Cardiac fibroblast (primary cell): Measurements from ENCODE around the gene ERC2.

Source experiments
- DNase-seq, 2 donors: peaks; one replicate each; pipeline versions ENCODE4 v3.0.0 to v3.0.0-alpha.2; 2010; ENCODE audit warnings: low read depth in 2 of 2
- H3K4me3 ChIP-seq, 2 donors: replicated peaks in 1 of 2; 1 replicate in 1 of 2; 2 replicates in 1 of 2; pipeline ENCODE4 v1.5.1; 2011; ENCODE audit warnings: low read depth in 2 of 2, low read length in 2 of 2, mild to moderate bottlenecking in 2 of 2, moderate library complexity in 1 of 2
- TF ChIP-seq, protein P1 (sequence below): IDR thresholded peaks from one replicate; pipeline ENCODE4 v1.5.1; 2011; ENCODE audit warnings: low read depth, mild to moderate bottlenecking, low read length, inconsistent platforms

ERC2 gene

DNA sequence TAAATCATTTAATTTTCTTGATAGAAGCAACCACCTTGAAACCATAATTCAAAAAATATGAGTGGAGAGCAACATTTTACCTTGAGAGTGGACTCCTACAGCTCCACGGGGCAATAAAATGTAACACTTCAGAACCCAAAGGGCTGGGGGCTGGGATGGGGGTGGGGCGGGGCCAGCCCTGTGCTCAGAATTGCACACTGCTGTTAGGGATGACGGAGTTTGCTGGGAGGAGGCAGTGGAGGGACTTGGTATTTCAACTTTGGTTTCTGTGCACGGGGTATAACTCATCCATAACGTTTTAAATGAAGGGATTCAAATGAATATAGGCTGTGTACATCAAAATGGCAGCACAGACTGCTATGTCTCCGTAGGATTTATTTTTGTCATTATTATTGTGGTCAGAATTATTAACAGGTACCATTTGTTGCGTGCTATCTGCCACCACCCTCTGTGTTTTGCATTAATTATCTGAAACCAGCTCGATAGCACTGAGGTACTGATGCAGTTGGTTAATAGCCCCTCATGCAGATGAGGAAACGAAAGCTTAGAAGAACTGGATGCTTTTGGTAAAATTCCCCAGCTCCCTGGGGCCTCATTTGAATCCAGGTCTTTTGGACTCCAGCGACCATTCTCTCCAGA, 951.8 kb downstream of the ERC2 start:
- no peak overlapping the region for H3K4me3 ChIP-seq
- DNase-seq = no peak
- TF ChIP-seq, protein P1, sequence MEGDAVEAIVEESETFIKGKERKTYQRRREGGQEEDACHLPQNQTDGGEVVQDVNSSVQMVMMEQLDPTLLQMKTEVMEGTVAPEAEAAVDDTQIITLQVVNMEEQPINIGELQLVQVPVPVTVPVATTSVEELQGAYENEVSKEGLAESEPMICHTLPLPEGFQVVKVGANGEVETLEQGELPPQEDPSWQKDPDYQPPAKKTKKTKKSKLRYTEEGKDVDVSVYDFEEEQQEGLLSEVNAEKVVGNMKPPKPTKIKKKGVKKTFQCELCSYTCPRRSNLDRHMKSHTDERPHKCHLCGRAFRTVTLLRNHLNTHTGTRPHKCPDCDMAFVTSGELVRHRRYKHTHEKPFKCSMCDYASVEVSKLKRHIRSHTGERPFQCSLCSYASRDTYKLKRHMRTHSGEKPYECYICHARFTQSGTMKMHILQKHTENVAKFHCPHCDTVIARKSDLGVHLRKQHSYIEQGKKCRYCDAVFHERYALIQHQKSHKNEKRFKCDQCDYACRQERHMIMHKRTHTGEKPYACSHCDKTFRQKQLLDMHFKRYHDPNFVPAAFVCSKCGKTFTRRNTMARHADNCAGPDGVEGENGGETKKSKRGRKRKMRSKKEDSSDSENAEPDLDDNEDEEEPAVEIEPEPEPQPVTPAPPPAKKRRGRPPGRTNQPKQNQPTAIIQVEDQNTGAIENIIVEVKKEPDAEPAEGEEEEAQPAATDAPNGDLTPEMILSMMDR = no peak

DNA sequence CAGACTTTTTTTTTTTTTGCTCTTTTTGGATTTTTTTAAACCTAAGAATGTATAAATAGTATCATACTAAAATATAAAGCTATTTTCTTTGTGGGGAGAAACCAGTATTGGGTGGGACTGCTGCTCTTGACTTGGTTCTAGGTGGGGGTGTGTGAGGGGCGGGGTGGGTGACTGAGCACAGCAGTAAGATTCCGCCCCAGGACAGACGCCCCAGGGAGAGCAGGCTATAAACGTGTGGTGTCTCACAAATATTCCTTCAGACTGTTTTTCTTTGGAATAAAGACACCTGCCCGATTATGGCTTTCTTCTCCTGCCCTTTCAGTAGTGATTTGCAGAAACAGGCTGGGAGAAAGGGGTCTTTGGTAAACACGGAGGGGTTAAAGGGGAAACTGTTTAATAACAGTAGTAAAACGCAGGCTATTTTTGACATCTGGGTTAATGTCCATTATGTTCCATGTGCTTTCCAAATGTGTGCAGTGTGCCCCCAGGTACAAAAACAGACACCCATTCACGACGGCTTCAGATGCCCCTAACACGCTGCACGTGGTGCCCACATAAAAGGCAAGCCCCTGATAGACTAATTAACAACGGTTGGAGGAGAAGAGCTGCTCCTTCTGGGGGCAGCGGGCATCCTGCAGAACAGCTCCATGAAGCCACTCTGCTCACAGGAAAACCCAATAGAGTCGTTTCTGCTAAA, 952.6 kb downstream of the ERC2 start:
- no peak overlapping the region for H3K4me3 ChIP-seq
- no peak for DNase-seq
- TF ChIP-seq, protein P1 = no peak

DNA sequence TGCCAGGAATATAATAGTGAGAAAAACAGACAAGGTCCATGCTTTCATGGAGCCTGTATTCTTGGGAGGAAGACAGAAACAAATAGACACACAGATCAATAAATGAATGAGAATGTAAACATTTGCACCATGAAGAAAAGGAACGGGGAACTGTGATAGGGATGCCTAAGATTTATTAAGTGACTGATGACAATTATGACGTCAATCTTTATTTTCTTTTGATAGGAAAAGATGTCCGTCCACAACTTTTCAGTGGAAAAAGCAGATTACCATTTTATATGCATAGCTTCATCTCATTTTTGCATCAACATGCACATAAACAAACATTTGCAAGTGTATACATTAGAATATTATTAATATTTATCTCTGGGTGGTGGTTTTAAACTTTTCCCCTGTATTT, 953.3 kb downstream of the ERC2 start:
- no peak for DNase-seq
- TF ChIP-seq, protein P1 = no peak
- H3K4me3 ChIP-seq = no peak overlapping the region

DNA sequence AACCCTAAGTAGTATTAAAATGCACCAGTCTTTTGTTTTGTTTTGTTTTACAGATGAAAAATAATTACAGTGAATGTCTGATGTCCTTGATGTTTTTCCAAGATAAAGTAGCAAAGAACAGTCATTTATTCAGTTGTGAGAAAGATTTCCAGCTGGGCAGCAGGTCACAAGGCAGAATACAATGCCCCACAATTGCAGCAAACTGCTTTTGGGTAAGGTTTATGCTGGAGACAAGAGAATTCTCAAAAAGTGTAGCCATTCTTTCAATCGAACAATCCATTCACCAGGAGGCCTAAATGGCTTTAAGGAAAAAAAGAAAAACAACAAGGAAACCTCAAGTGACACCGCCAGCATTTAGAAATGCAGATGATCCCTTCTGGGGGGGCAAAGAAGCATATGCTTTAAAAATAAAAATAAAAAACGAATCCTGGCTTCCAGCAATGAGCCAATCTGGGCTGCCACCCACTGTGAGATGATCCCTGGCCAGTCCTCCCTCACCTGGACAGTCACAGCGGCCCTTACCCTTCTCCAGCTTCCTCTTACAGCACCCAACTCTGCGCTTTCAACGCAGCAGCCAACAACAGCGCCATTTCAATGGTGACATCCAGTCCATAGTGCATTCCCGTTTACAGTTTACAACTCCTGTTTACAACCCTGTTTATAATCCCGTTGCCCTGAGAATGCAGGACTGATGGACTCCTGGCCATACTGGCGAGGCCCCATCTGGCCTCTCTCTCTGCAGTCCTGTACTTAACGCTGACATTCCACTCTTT, 955.5 kb downstream of the ERC2 start:
- DNase-seq = no peak

DNA sequence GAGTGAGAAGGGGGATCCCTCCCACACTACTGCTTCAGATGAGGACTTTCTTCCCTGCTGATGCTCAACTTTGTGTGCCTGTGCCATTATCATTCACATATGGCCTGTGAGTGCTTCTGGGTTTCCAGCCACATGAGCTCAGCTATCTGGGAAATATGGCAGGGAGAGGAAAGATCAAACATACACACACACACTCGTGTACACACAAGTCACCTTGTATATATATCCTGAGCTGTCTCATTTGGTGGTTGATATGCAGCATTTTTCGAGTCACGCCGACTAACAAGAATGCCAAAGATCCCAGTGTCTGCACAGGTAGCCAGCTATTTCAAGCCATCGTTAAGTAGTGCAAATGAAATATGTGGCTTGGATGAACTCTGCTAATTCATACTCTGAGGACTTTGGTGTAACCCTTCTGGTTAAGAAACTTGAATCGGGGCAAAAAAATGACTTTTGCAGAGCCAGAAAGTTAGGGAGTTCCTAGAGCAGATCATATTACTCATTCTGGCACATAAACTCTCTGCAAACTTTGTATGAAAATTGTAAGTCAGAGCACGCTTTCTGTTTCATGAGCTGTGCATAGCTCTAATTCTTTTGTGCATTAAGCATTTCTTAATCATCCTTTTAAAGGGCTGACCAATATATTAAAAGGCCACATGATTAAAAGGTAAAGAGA, 956.2 kb downstream of the ERC2 start:
- H3K4me3 ChIP-seq = no peak overlapping the region

More for the DNA sequence above, 955.5 kb downstream of the ERC2 start:
- TF ChIP-seq, protein P1 = no peak
- H3K4me3 ChIP-seq = no peak overlapping the region

DNA sequence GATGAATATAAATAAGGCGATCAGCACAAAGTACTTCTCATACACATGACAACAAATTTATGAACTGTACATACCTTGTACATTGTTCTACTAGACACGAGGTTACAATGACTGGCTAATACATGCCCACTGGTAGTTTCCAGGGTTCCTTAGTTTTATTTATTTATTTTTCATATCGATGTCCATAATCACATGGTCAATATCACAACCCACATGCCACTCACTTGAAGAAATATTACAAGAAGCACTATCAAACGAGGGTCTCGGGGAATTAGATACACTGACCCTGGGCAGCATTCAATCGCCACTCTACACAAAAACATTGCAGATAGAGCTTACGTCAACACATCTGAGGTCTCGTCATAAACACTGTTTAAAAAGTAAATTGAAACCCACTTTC, 959.9 kb downstream of the ERC2 start:
- no peak overlapping the region for H3K4me3 ChIP-seq

More for the DNA sequence above, 956.2 kb downstream of the ERC2 start:
- TF ChIP-seq, protein P1 = no peak
- DNase-seq = peak; percentile 58 to 65

More for the DNA sequence above, 959.9 kb downstream of the ERC2 start:
- TF ChIP-seq, protein P1 = no peak
- no peak for DNase-seq
